A549 (cell line): ENCODE data around the gene SRC. TPM values are rescaled to one million over a fixed set of nuclear protein-coding genes. Genes with fewer than 3 reads are reported as not detected.
"Not testable (repeated sequence)": the region's sequence is repeated elsewhere in the genome, so short reads cannot be mapped to it uniquely, and the experiment has no call there.

Source experiments
- ATAC-seq, 2 experiments: fragments of 200-7000 bp in 1 of 2; fragments of >200 bp in 1 of 2; cut with Nextera tagmentation in 1 of 2; cut with Tn5 transposase in 1 of 2; 3 replicates each; pipeline versions ENCODE4 v1.8.0 to v1.9.1; 2018 to 2020; ENCODE audit warnings: mild to moderate bottlenecking in 1 of 2, moderate library complexity in 1 of 2
- CTCF ChIA-PET: fragments of 300-600 bp; sonication (Branson Sonifier 250); formaldehyde crosslinking; extraction: SDS; loops from one replicate; lab custom pipeline; 2021; ENCODE audit warnings: antibody characterized with exemption, inconsistent platforms; lab: Yijun Ruan, JAX
- POLR2A ChIA-PET: fragments of 350-600 bp; formaldehyde crosslinking; extraction: SDS; loops from one replicate; lab custom pipeline; 2021; ENCODE audit warnings: antibody characterized with exemption, inconsistent platforms; lab: Yijun Ruan, JAX
- DNase-seq, 2 experiments: peaks; one replicate each; pipeline versions ENCODE4 v3.0.0 to v3.0.0-alpha.2; 2011 to 2016; ENCODE audit warnings: low read depth in 1 of 2, low spot score in 1 of 2
- FAIRE-seq: peaks from 2 replicates; lab custom pipeline; 2011; peaks lifted over from hg19 to GRCh38; lab: Jason Lieb, UNC
- H3K27ac ChIP-seq, 2 experiments: fragments of >200 bp; sonication (Bioruptor Twin); formaldehyde crosslinking; 3 replicates each; pipeline ENCODE4 v1.5.1; 2016 to 2017
- H3K4me1 ChIP-seq: fragments of >200 bp; sonication (Bioruptor Twin); formaldehyde crosslinking; 3 replicates; pipeline ENCODE4 v1.6.1; 2016
- H3K4me2 ChIP-seq: fragments of >200 bp; sonication (Bioruptor Twin); formaldehyde crosslinking; 3 replicates; pipeline ENCODE4 v1.6.1; 2016
- H3K4me3 ChIP-seq: fragments of >200 bp; sonication (Bioruptor Twin); formaldehyde crosslinking; 3 replicates; pipeline ENCODE4 v1.5.1; 2016
- H3K9me3 ChIP-seq: fragments of >200 bp; sonication (Bioruptor Twin); formaldehyde crosslinking; 3 replicates; pipeline ENCODE4 v1.6.1; 2016
- ATOH8 ChIP-seq: fragments of 250-450 bp; sonication (Bioruptor Pico); IDR thresholded peaks from 2 replicates; pipeline ENCODE4 v1.5.0; 2020; ENCODE audit warnings: low read depth, mild to moderate bottlenecking, moderate library complexity
- BCL3 ChIP-seq: fragments of >200 bp; sonication (Bioruptor Twin); formaldehyde crosslinking; IDR thresholded peaks from 3 replicates; pipeline ENCODE4 v1.6.1; 2016
- BHLHE40 ChIP-seq: IDR thresholded peaks from 2 replicates; pipeline ENCODE4 v1.6.1; 2012; ENCODE audit warnings: low read depth, low read length, inconsistent platforms
- CBX2 ChIP-seq: fragments of 200-600 bp; sonication (generic); IDR thresholded peaks from 2 replicates; pipeline ENCODE4 v1.6.1; 2016; ENCODE audit warnings: low read depth, mild to moderate bottlenecking, borderline replicate concordance
- CHD2 ChIP-seq: fragments of 150-350 bp; IDR thresholded peaks from 2 replicates; pipeline ENCODE4 v1.6.1; 2014; ENCODE audit warnings: low read length; ENCODE audit not compliant: partially characterized antibody
- E2F6 ChIP-seq: IDR thresholded peaks from 2 replicates; pipeline ENCODE4 v1.6.1; 2012; ENCODE audit warnings: low read depth, borderline replicate concordance
- EHF ChIP-seq: fragments of 250-450 bp; sonication (Bioruptor Pico); IDR thresholded peaks from 2 replicates; pipeline ENCODE4 v1.5.0; 2020; ENCODE audit warnings: mild to moderate bottlenecking
- EP300 ChIP-seq, 2 experiments: fragments of >200 bp; sonication (Bioruptor Twin); formaldehyde crosslinking; IDR thresholded peaks; 2 replicates in 1 of 2; 3 replicates in 1 of 2; pipeline ENCODE4 v1.6.1; 2016 to 2017
- GATA3 ChIP-seq: IDR thresholded peaks from 2 replicates; pipeline ENCODE4 v1.6.1; 2012; ENCODE audit warnings: borderline replicate concordance
- HES2 ChIP-seq: fragments of >200 bp; sonication (Bioruptor Twin); formaldehyde crosslinking; IDR thresholded peaks from 2 replicates; pipeline ENCODE4 v1.6.1; 2016
- HOXB5 ChIP-seq: fragments of 250-450 bp; sonication (Bioruptor Pico); IDR thresholded peaks from 2 replicates; pipeline ENCODE4 v1.5.0; 2020; ENCODE audit warnings: mild to moderate bottlenecking, moderate library complexity
- JUN ChIP-seq, 2 experiments: fragments of >200 bp; sonication (Bioruptor Twin); formaldehyde crosslinking; IDR thresholded peaks; 2 replicates in 1 of 2; 3 replicates in 1 of 2; pipeline ENCODE4 v1.6.1; 2016 to 2017
- KDM1A ChIP-seq: fragments of 200-600 bp; sonication (generic); IDR thresholded peaks from 2 replicates; pipeline ENCODE4 v1.6.1; 2016; ENCODE audit warnings: low read depth, mild to moderate bottlenecking
- KDM5A ChIP-seq: fragments of 200-600 bp; sonication (generic); IDR thresholded peaks from 2 replicates; pipeline ENCODE4 v1.6.1; 2016; ENCODE audit warnings: antibody characterized with exemption, mild to moderate bottlenecking
- NR3C1 ChIP-seq: fragments of >200 bp; sonication (Bioruptor Twin); formaldehyde crosslinking; IDR thresholded peaks from 3 replicates; pipeline ENCODE4 v1.6.1; 2017
- PBX3 ChIP-seq: IDR thresholded peaks from 2 replicates; pipeline ENCODE4 v1.6.1; 2012
- PHF8 ChIP-seq: fragments of 200-600 bp; sonication (generic); IDR thresholded peaks from 2 replicates; pipeline ENCODE4 v1.6.1; 2016; ENCODE audit warnings: low read depth, mild to moderate bottlenecking, antibody characterized with exemption, moderate library complexity, borderline replicate concordance
- RFX5 ChIP-seq: fragments of 450-650 bp; IDR thresholded peaks from 2 replicates; pipeline ENCODE4 v1.7.1; 2014; ENCODE audit warnings: antibody characterized with exemption, mild to moderate bottlenecking, moderate library complexity
- SMC3 ChIP-seq: fragments of >200 bp; sonication (Bioruptor Twin); formaldehyde crosslinking; IDR thresholded peaks from 3 replicates; pipeline ENCODE4 v1.6.1; 2018; ENCODE audit warnings: inconsistent platforms
- TP53 ChIP-seq: fragments of 250-450 bp; sonication (Bioruptor Pico); IDR thresholded peaks from 2 replicates; pipeline ENCODE4 v1.5.0; 2021; ENCODE audit warnings: mild to moderate bottlenecking, moderate library complexity
- USF2 ChIP-seq: fragments of 450-650 bp; IDR thresholded peaks from 2 replicates; pipeline ENCODE4 v1.6.1; 2014; ENCODE audit warnings: antibody characterized with exemption
- ZC3H11A ChIP-seq: fragments of 450-650 bp; IDR thresholded peaks from 2 replicates; pipeline ENCODE4 v1.6.1; 2014; ENCODE audit warnings: antibody characterized with exemption, mild to moderate bottlenecking
- ZSCAN20 ChIP-seq: fragments of 250-450 bp; sonication (Bioruptor Pico); IDR thresholded peaks from 2 replicates; pipeline ENCODE4 v1.8.0; 2022; ENCODE audit warnings: mild to moderate bottlenecking, moderate library complexity
- WGBS: methylation state at CpG from one replicate; pipeline ENCODE4 v1.1.6; 2017; ENCODE audit errors: missing lambda C conversion rate; 5-methylcytosine and 5-hydroxymethylcytosine counted together
- polyA plus RNA-seq, 4 experiments: library from polyadenylated mRNA; depleted of rRNA in 3 of 4; stranded (reverse); fragments of >200 nt; fragmentation: RNase III in 1 of 4; extraction: RNeasy Plus Mini Kit Qiagen cat#74134 plus additional on column Dnase treatment in 1 of 4; gene quantifications; 2 replicates in 3 of 4; 3 replicates in 1 of 4; pipeline ENCODE4 v1.2.3, GENCODE V29; 2011 to 2017

The SRC gene
- polyA plus RNA-seq, 2 of the 4 experiments (the other 2 are of a cell fraction): 139 to 154 TPM

GRCh38 chr20:37366743-37367142 lies 20.8 kb downstream of the SRC start (continued):
- no peak for TF ChIP-seq PBX3
- TF ChIP-seq E2F6: no peak

- CTCF ChIA-PET: interaction anchor here (1.7 kb wide), 1 partner anchor 18 kb away, joined by 4 read pairs; no protein-coding TSS in a partner anchor
- POLR2A ChIA-PET: no interaction called here
- no peaks in the 10 kb centered on the region for H3K9me3 ChIP-seq
- no peak overlapping the region for H3K4me3 ChIP-seq
- peaks cover 24% of the 10 kb centered on the region for H3K4me1 ChIP-seq
- 90% methylated on average over 8 of the region's 8 CpGs for WGBS
- H3K4me2 ChIP-seq: no peak overlapping the region
- H3K27ac ChIP-seq: no peak overlapping the region
- ATAC-seq: no peak
- TF ChIP-seq RFX5 (no peak), HOXB5 (no peak), EHF (CRISPR knock-in tag) (no peak), KDM5A (no peak), BHLHE40 (no peak), BCL3 (no peak), PHF8 (no peak), NR3C1 (no peak), GATA3 (no peak)
- FAIRE-seq: no peak
- DNase-seq: no peak
Observed at GRCh38 chr20:37369846-37370245, 23.9 kb downstream of the SRC start.

GRCh38 chr20:37371845-37372244 lies 25.9 kb downstream of the SRC start:
- H3K4me3 ChIP-seq, H3K9me3 ChIP-seq, FAIRE-seq, DNase-seq, ATAC-seq, POLR2A ChIA-PET: not testable (repeated sequence)
- WGBS: 91% methylated on average over 9 of the region's 9 CpGs
- CTCF ChIA-PET: interaction anchor here (1.0 to 2.3 kb wide), 4 partner anchors 13 to 163 kb away, joined by 3 to 8 read pairs (median 5); no protein-coding TSS in a partner anchor
- H3K27ac ChIP-seq: peak overlapping the region in 1 of 2 experiments; percentile 68; a peak in 4 of 6 replicates
- peaks cover 36% of the 10 kb centered on the region for H3K4me1 ChIP-seq
- H3K4me2 ChIP-seq: 0 out of 3 replicates have a peak overlapping the region, but pooled peaks have one; percentile 35

- TF ChIP-seq CBX2 (no peak), HES2 (no peak), ZSCAN20 (CRISPR knock-in tag) (no peak), SMC3 (no peak), EP300 (IDR thresholded peaks at IDR 0.05) (no peak), USF2 (no peak), ZC3H11A (no peak), JUN (IDR thresholded peaks at IDR 0.05) (no peak), CHD2 (no peak), ATOH8 (CRISPR knock-in tag) (no peak), TP53 (CRISPR knock-in tag) (no peak), KDM1A (no peak)
- TF ChIP-seq, all 56 proteins: peak for 0
- H3K4me2 ChIP-seq: no peak overlapping the region
- ChIA-PET POLR2A (no interaction called here), CTCF (interaction anchor here (1.0 to 2.3 kb wide), 4 partner anchors 13 to 162 kb away, joined by 3 to 8 read pairs (median 5); no protein-coding TSS in a partner anchor)
- no peaks in the 10 kb centered on the region for H3K9me3 ChIP-seq
- H3K4me3 ChIP-seq: no peak overlapping the region
- DNase-seq (no peak), ATAC-seq (no peak), FAIRE-seq (no peak)
- 89% methylated on average over 3 of the region's 3 CpGs for WGBS
- no peak overlapping the region for H3K27ac ChIP-seq
- peaks cover 42% of the 10 kb centered on the region for H3K4me1 ChIP-seq
Observed at GRCh38 chr20:37372441-37372840, 26.5 kb downstream of the SRC start.
